Fibroblast of mammary gland (primary cell): ENCODE measurements around the gene CEP83.

ENCODE experiments used
- DNase-seq: peaks from one replicate; pipeline ENCODE4 v3.0.0-alpha.2; 2010; ENCODE audit warnings: low read depth
- H3K4me3 ChIP-seq: 2 replicates; pipeline ENCODE4 v1.5.1; 2011; ENCODE audit warnings: low read depth, mild to moderate bottlenecking, low read length, moderate library complexity; ENCODE audit not compliant: control insufficient read depth
- CTCF ChIP-seq: conservative IDR thresholded peaks from 2 replicates; pipeline ENCODE4 v1.5.1; 2011; ENCODE audit warnings: low read depth, low read length, inconsistent platforms; ENCODE audit not compliant: control insufficient read depth, insufficient read depth

The CEP83 gene

GRCh38 chr12:94297096-94297699, 162.5 kb downstream of the CEP83 start:
- TF ChIP-seq CTCF: no peak

GRCh38 chr12:94290353-94290752, 169.3 kb downstream of the CEP83 start:
- no peak for TF ChIP-seq CTCF
- no peak overlapping the region for H3K4me3 ChIP-seq
- no peak for DNase-seq

More at GRCh38 chr12:94297096-94297699, 162.5 kb downstream of the CEP83 start:
- H3K4me3 ChIP-seq: no peak overlapping the region
- no peak for DNase-seq

GRCh38 chr12:94289461-94290312, 170.0 kb downstream of the CEP83 start:
- no peak for TF ChIP-seq CTCF
- DNase-seq: peak; percentile 77
- no peak overlapping the region for H3K4me3 ChIP-seq

- no peak for TF ChIP-seq CTCF
- no peak overlapping the region for H3K4me3 ChIP-seq
- DNase-seq: no peak
Observed at GRCh38 chr12:94287245-94287628, 172.4 kb downstream of the CEP83 start.

- no peak overlapping the region for H3K4me3 ChIP-seq
- DNase-seq: no peak
- TF ChIP-seq CTCF: no peak
Observed at GRCh38 chr12:94286583-94287244, 173.0 kb downstream of the CEP83 start.

- DNase-seq: no peak
- TF ChIP-seq CTCF: no peak
- H3K4me3 ChIP-seq: no peak overlapping the region
Observed at GRCh38 chr12:94285943-94286582, 173.6 kb downstream of the CEP83 start.
